Stimulated activated CD4-positive, alpha-beta T cell treated with anti-CD3 and anti-CD28 coated beads, Interleukin-15, amount 100 ng/mL, for 1 hour (primary cell): ENCODE results near the gene PATJ.

Source experiments
- DNase-seq, 2 donors: peaks; one replicate each; pipeline ENCODE4 v3.0.0-alpha.2; 2020; ENCODE audit warnings: low read depth in 1 of 2, low spot score in 1 of 2

The PATJ gene

DNA sequence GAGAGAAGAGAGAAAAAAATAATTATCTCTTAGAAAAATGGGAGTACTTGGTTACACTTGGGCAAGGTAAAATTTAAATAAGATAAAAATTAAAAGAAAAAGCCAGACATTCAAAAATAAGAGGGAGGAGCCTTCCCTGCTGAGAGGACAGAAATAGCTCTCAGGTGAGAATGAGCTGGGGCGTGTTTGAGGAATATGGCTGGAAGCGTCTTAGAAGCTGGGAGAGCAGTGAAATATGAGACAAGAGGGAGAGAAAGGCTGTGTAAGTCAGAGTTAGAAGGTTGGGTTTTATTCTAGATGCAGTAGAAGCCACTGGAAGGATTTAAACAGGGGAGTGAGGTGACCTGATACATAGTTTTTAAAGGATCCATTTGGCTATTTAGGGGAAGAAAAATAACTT, 298.2 kb downstream of the PATJ start:
- DNase-seq: no peak

DNA sequence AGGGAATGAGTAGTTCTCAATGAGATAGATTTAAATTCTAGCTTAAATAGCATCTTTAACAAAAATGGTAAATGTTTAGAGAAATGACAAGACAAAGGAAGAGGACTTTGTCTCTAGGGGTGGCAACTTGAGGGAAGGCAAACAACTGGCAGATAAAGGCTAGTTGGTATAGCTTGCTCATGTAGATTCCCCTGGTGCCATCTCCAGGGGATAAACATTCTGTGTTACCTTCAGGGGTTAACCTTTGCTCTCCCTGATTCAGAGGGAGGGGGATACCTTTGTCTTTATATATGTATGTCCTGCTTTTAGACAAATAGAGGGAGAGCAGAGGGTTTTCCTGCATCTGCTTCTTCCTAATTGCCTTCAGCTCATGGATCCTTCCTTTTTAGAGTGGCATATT, 298.7 kb downstream of the PATJ start:
- no peak for DNase-seq

DNA sequence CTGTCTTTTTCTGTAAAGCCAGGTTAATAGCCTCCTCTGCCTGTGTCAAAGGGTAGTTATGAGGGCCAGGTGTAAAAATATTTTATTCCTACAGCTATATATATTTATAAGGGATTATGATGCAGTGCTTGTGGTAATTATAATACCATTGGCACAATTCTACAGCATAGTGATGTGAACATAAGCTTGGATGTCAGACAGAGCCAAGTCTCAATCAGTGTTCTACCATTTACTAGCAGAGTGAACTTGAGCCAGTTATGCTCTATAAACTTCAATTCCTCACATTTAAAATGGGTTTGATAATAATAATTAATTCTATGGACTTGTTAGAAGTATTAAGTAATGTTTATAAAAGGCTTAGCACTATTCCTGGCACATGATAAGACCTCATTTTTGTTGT, 300.9 kb downstream of the PATJ start:
- no peak for DNase-seq

DNA sequence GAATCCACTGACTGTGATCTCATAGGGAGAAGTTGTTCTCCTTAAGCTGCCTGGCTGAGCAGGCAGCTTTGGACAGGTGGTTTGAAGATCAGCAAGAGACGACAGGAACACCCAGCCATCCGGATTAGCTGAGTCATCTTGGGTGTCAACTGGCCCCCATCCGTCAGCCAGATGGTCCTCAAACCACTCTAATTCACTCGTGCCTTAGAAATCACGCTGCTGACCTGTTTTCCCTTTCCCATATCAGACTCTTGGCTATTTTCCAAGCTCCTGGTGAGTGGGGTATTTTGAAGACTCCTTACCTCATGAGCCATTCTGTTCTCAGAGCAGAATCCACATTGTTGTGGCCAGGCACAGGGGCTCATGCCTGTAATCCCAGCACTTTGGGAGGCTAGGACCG, 303.3 kb downstream of the PATJ start:
- DNase-seq: no peak

DNA sequence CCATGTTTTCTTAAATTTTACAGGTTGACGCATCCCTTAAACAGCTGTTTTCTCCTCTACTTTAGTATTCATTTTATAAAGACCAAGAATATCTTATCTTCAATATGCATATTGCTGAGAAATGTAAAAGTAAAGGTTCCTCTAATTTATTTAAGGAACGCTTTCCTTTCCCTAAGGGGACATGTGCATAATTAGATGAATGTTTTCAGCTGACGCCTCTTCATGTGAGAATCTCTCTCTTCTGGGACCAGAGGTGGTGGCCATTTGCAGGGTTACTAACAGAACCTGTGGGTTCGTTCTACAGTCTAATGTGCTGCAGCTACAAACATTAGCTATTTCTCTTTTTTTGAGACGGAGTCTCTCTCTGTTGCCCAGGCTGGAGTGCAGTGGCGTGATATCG, 304.6 kb downstream of the PATJ start:
- no peak for DNase-seq

DNA sequence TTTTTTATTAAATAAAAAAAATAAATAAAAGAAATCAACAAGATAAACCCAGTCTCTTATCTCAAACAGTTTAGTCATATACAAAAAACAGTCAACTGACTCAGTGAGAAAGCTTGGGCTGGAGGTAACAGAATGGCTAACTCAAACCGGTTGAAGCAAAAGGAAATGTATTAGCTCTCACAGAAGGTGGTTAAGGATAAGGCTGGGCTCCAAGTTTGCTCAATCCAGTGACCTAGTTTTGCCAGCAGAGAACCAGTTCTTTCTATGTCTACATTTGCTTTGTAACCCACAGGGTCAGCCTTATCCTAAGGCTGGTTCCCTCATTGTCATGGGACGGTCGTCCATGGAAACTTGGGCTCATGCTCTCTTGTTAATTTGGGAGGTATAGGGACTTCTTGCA, 307.9 kb downstream of the PATJ start:
- no peak for DNase-seq

DNA sequence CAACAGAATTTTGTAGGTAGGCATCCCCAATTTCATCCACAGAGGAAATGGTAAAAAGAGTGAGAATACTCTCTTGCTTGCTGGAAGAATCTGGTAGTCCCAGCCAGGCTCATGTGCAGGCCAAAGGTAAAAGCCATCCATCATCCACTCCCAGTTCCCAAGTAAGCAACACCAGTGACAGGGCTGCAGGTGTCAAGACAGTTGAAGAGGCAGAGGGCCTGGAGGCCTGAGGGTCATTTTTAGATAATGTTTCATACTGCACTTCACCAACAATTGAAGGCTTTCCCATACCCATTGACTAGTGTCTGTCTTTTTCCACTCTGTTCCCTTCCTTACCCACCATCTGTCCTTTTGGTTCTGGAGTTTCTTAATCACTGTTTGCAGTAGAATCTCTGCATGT, 310.7 kb downstream of the PATJ start:
- no peak for DNase-seq

DNA sequence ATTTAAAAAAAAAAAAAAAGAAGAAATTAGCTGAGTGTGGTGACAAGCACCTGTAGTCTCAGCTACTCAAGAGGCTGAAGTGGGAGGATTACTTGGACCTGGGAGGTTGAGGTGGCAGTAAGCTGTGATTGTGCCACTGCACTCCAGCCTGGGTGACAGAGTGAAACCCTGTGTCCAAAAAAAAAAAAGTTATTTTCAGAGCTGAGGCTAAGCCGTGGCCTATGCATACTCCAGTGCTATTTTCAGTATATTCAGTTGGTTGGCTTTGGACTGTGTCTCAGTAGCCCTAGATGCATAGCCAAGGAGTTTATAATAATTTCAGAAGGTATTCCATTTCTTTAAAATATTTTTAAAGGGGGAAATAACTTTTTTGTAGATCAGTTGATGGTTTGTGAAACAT, 311.9 kb downstream of the PATJ start:
- no peak for DNase-seq

DNA sequence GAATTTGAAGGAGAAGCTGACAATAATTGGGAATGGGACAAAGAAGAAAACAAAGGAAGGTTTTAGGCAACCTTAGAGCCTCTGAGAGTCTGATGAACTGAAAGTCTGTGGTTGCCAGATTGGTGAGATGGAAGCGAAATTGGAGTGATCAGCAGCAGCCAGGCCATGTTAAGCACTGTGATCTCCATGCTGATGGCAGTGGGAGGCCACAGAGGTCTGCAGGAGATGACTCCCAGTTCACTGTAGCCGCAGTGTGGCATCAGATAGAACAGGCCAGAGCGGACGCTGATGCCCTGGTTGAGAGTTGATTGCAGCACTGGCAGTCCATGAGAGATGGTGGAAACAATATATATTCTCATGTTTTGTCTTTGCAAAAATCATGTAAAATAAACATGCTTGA, 314.9 kb downstream of the PATJ start:
- no peak for DNase-seq

DNA sequence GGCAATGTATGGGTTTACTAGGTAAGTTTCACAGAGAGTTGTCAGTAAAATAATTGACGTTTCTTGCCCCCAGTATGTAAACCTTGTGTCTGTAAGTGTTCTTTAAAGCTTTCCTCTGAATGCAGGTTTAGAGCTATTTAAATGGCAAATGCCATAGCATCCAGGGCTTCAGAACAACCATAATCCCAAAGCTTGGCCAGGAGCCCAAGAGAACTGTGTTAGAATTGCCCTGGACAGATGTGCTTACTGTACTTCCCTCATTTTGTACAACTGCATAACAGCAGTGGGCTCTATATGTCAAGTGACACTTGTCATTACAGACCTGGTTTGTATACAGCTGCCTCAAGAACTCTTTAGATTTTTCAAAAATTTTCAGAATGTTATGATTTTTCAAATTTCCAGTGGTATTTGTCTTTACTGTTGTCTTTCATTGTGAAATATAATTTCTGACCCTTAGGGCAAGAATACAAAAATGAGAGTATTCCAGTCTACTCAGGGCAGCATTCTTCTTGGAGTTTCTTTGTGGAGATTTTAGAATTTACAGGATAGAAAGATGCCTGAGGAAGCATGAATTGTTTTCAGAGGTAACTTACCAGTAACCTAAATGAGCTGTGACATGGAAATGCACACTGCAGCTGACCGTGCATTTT, 315.5 kb downstream of the PATJ start:
- DNase-seq: no peak

DNA sequence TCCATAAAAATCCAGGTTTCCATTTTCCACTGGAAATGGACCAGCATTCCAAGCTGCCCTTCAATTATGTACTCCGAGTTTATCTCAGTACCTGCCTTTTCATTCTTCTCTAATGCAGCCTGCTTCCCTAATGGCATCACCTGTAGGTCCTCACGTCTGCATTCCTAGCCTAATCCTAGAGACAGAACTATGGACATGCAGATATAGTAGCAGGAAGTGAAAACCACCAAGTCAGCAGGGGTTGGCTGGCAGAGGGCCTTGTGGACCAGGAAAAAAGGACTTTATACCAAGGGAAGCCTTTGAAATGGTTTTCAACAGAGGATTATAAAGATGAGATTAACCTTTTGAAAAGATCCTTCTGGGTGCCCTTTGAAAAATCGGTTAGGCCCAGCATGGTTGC, 316.7 kb downstream of the PATJ start:
- no peak for DNase-seq

DNA sequence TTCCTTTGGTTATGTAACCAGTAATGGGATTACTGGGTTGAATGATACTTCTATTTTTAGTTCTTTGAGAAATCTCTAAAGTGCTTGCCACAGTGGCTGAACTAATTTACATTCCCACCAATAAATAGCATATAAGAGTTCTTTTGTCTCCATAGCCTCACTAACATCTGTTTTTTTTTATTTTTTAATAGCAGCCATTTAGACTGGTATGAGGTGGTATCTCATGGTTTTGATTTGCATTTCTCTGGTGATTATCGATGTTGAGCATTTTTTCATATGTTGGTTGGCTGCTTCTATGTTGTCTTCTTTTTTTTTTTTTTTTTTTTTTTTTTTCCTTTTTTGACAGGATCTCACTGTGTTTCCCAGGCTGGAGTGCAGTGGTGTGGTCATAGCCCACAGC, 319.8 kb downstream of the PATJ start:
- DNase-seq: no peak

DNA sequence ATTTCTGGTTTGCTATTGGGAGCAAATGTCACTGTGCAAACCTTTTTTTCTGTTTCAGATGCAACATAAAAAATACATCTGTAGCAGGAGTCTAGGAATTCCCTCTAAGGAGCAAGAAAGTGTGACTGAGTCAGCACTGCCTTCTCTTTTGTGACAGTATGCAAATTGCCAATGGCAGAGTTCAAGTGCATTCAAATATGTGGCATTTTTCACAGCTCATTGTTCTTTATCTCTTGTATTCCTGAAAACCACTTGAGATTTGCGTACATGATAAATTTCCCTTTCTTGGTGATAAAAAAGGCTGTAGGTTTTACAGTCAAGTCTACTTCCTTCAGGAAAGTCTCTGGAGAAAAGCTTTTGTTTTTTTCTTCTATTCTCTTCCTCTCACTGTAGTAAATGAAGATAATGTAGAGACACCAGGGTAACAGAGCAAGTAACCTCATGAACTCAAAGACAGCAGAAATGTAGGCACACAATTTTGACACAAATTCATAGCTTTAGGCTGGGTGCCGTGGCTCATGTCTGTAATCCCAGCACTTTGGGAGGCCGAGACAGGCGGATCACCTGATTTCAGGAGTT, 322.6 kb downstream of the PATJ start:
- no peak for DNase-seq

DNA sequence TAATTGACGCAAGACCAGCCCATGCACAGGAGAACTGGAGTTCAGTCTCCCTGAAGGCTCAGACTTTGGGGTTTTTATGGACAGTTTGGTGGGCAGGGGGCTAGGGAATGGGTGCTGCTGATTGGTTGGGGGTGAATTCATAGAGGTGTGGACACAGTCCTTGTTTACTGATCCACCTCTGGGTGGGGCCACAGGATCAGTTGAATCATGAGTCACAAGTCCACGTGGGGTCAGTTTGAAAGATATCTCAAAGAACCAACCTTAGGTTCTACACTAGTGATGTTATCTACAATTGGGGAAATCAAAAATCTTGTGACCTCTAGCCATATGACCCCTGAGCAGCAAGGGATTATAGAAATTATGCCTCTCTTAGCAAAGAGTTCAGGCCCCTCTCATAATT, 324.4 kb downstream of the PATJ start:
- DNase-seq: no peak

DNA sequence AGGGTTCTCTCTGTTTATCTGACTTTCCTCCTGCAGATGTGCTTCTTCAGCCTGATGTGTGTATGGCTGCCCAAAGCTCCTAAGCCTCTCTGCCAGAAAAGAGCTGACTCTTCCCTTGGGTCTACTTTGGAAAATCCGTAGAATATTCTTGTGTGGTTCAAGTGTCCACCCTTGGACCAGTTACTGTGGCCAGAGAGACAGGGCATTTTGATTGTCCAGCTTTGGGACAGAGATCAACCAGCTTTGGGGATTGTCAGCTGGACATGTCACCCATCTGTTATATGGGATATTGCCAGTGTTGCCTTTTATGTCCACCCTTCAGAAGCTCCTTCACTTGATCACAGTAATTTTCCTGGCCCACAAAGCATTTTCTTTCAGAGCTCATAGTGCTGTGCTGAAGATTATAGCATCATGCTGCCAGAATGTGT, 326.1 kb downstream of the PATJ start:
- no peak for DNase-seq

DNA sequence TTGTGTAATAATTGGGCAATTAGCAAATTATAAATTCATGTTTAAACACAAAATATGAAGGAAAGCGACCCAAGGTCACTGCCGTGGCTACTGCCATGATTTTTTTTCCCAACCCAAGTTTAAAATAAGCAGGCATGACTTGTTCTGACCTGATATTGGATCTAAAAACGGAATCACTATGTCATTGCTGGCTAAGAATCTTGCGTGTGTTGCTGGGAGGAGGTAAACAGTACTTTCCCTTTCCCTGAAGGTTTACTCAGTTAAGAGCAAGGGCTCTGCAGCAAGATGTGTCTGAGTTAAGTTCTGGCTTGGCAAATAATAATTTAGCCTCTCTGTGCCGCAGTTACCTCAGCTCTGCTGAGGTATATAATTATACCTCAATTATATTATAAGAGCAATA, 326.7 kb downstream of the PATJ start:
- DNase-seq: no peak

DNA sequence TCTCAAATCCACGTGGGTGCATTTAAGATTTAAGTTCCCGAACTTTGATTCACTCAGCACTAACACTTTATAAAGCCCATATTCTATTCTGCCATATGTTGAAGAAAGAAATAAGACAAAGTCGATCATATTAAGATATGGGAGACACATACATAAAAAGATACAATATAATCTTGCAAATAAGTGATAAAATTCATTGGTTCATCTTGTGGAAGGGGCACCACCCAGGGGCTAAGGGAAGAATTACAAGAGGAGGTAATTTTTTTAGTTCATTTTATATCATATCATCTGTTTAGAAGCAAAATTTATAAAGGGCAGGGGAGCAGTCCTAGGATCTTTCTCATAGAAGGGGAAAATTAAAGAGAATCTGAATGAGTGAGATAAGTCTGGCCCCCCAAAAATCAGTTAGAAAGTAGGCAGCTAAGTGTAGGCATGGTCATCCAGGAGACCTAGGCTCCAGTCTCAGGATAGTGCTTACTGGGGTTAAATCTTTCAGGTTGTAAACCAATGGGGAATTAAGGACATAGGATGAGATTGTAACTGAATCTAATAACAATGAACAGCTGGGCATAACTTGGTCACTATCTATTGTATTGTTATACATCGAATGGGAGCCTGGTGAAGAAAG, 328.2 kb downstream of the PATJ start:
- no peak for DNase-seq

DNA sequence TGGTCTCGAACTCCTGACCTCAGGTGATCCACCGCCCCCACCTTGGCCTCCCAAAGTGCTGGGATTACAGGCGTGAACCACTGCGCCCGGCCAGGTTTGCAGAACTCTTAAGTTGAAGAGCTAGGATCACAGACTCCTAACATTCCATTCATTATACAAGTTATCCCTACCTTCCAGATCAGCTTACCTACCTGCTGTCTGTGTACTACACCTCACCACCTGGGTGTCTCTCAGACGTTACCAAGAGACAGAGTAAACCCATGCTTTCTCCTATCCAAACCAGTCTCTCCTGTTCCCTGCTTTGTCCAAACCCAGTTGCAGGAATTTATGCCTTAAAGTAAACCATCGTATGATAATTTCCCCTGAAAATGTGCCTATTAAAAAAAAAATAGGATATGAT, 329.4 kb downstream of the PATJ start:
- no peak for DNase-seq

DNA sequence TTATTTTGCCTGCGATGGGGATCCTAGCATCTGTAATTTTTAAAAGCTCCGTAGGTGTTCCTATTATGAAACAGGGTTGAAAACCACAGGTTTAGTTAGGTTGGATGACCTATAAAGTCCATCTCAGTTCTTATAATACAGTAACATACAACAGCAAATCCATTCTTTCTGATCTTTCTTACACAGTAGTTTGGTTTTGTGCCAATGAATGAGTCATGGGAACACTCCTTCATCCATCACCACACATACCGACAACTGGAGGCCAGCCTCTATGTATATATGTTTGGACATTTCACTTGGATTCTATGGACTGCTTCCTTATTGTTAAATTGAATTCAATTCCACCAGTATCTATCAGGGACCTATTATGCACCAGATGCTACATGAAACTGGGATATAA, 334.0 kb downstream of the PATJ start:
- no peak for DNase-seq

DNA sequence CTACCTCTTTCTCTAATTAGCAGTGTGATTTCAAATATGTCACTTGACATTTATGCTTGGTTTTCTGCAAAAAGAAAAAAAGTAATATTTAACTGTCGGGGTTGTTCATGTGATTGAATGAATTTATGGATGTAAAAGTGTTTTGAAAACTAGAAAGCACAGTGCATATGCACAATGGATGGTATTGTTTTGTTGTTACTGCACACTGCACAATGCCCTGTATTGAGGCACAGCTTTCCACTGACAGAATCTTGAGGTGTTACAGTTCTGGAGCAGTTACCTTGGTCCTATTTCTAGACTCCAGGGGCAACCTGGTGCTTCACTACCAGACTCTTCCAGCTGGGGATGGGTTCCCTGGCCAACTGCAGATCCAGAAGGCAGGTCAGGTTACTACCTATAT, 335.5 kb downstream of the PATJ start:
- no peak for DNase-seq

DNA sequence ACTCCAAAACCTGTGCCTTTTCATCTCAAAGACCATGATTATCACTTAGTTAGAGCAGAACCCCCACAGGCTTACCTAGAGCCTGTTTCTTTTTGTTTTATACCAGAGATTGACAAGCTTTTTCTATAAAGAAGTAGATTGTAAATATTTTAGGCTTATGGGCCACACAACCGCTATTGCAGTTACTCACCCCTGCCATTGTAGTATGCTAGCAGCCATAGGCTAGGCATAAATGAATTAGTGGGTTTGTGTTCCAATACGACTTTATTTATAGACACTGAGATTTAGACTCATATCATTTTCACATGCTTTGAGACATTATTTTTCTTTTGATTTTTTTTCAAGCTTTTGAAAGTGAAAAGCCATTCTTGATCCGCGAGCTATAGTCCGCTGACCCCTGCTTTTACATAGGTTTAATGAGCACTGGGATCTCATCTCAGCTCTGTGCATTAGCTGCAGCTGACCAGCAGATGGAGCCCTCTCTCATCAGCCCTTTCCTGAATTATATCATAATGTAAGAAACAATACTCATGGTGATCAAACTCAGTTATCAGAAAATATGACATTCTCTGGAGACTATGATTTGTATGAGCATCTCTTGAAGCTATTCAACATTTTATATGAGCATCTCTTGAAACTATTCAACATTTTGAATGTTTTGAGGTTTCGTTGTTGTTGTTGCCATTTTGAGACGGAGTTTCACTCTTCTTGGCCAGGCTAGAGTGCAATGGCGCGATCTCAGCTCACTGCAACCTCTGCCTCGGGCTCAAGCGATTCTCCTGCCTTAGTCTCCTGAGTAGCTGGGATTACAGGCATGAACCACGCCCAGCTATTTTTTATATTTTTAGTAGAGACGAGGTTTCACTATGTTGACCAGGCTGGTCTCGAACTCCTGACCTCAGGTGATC, 340.4 kb downstream of the PATJ start:
- peak in 1 of 2 donors; percentile 8 for DNase-seq

DNA sequence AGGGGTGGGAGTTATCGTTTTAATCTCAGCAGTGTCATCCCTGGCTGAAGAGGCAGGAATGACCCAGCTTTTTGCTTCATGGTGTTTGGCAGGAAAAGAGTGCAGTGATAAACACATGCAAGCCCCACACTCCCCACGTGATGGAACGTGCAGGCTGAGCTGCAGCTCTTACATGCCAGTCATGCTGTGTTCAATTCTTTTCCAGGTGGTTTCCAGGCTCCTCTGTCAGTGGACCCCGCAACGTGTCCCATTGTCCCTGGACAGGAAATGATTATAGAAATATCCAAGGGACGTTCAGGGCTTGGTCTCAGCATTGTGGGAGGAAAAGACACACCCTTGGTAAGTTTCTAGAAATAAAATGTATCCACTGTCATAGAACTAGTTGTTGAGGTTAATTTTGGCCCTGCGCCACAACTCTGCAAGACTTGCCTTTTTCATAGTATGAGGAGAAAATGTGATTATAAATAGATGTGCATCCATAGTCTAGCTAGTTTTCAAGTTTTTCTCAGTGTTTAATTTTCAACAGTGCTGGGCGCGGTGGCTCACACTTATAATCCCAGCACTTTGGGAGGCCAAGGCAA, 342.1 kb downstream of the PATJ start:
- DNase-seq: no peak
